ENCODE measurements around the gene BACH2.

The BACH2 gene

GRCh38 chr6:90231798-90232197 is 64.8 kb downstream of the BACH2 start:
- TF ChIP-seq, protein P1, sequence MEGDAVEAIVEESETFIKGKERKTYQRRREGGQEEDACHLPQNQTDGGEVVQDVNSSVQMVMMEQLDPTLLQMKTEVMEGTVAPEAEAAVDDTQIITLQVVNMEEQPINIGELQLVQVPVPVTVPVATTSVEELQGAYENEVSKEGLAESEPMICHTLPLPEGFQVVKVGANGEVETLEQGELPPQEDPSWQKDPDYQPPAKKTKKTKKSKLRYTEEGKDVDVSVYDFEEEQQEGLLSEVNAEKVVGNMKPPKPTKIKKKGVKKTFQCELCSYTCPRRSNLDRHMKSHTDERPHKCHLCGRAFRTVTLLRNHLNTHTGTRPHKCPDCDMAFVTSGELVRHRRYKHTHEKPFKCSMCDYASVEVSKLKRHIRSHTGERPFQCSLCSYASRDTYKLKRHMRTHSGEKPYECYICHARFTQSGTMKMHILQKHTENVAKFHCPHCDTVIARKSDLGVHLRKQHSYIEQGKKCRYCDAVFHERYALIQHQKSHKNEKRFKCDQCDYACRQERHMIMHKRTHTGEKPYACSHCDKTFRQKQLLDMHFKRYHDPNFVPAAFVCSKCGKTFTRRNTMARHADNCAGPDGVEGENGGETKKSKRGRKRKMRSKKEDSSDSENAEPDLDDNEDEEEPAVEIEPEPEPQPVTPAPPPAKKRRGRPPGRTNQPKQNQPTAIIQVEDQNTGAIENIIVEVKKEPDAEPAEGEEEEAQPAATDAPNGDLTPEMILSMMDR (IDR thresholded peaks at IDR 0.05; ENCODE audit: insufficient read depth, low read depth, low read length, missing control alignments), result no peak
- no peak for DNase-seq (ENCODE audit: low read depth)
- H3K4me3 ChIP-seq (ENCODE audit: low read length), result no peak overlapping the region

GRCh38 chr6:90231308-90231707 is 65.3 kb downstream of the BACH2 start:
- TF ChIP-seq, protein P1 (IDR thresholded peaks at IDR 0.05; ENCODE audit: insufficient read depth, low read depth, low read length, missing control alignments), result no peak
- no peak overlapping the region for H3K4me3 ChIP-seq (ENCODE audit: low read length)
- DNase-seq (ENCODE audit: low read depth), result no peak

GRCh38 chr6:90230548-90231215 is 66.0 kb downstream of the BACH2 start:
- H3K4me3 ChIP-seq (ENCODE audit: low read length), result no peak overlapping the region
- no peak for DNase-seq (ENCODE audit: low read depth)
- TF ChIP-seq, protein P1 (IDR thresholded peaks at IDR 0.05; ENCODE audit: insufficient read depth, low read depth, low read length, missing control alignments), result no peak

DNA sequence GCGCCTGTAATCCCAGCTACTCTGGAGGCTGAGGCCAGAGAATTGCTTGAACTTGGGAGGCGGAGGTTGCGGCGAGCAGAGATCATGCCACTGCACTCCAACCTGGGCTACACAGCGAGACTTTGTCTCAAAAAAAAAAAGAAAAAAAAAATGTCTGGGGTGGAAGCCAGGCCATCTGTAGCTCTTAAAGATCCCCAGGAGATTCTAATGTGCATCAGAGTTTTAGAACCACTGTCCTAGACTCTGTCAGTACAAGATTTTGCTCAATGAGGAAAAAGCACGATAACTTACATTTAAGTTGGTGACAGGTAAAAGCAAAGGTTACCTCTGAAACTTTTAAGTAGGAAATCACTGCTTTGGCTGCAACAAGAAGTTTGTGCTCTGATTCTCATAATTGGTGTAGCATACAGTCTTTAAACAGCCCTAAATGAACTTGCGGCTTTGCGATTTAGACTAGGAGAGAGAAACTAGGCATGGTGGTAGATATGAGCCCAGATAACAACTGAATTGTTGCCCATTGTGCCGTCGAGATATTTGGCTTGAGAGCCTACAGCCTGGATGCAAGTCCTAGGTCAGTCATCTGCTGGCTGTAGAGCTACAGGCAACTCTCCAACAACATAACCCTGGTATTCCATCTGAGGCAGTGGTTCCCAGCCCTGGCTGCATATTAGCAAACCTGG is 67.2 kb downstream of the BACH2 start:
- no peak for DNase-seq (ENCODE audit: low read depth)
- H3K4me3 ChIP-seq (ENCODE audit: low read length), result no peak overlapping the region
- TF ChIP-seq, protein P1 (IDR thresholded peaks at IDR 0.05; ENCODE audit: insufficient read depth, low read depth, low read length, missing control alignments), result no peak

GRCh38 chr6:90227673-90228072 is 69.0 kb downstream of the BACH2 start:
- DNase-seq (ENCODE audit: low read depth), result no peak
- TF ChIP-seq, protein P1 (IDR thresholded peaks at IDR 0.05; ENCODE audit: insufficient read depth, low read depth, low read length, missing control alignments), result no peak
- H3K4me3 ChIP-seq (ENCODE audit: low read length), result no peak overlapping the region

GRCh38 chr6:90227213-90227612 is 69.4 kb downstream of the BACH2 start:
- TF ChIP-seq, protein P1 (IDR thresholded peaks at IDR 0.05; ENCODE audit: insufficient read depth, low read depth, low read length, missing control alignments), result no peak

More at GRCh38 chr6:90227213-90227612, 69.4 kb downstream of the BACH2 start:
- no peak for DNase-seq (ENCODE audit: low read depth)
- H3K4me3 ChIP-seq (ENCODE audit: low read length), result no peak overlapping the region
